ENCODE measurements around the gene TSSC4.

TSSC4 gene

DNA sequence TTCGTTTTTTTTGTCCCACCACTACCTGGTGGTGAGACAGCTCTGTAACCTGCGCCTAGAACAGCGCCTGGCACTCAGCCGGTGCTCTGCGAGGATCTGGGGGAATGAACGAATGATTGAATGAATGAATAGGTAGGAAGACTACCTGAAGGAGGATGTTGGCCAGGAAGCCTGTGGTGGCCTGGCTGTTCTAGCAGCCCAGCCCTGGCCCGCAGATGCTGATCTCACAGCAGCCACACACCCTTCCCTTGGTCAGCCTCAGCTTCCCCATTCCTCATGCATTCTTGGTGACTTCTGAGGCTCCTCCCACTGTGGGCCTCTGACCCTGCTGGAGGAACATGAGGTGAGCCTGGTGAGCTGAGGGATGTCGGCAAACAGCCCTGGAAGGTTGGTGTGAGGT lies 40.1 kb downstream of the TSSC4 start:
- ChIA-PET POLR2A (no interaction called here), CTCF (no interaction called here)
- DNase-seq (ENCODE audit: extremely low spot score) = no peak
- TF ChIP-seq HDGF (IDR thresholded peaks at IDR 0.05; ENCODE audit: borderline replicate concordance) = no peak
- TF ChIP-seq FOXK2 (IDR thresholded peaks at IDR 0.05) = no peak
- TF ChIP-seq CTBP1 (IDR thresholded peaks at IDR 0.05; ENCODE audit: borderline replicate concordance) = no peak
- TF ChIP-seq ELF4 (IDR thresholded peaks at IDR 0.05) = no peak
- TF ChIP-seq, protein P1, sequence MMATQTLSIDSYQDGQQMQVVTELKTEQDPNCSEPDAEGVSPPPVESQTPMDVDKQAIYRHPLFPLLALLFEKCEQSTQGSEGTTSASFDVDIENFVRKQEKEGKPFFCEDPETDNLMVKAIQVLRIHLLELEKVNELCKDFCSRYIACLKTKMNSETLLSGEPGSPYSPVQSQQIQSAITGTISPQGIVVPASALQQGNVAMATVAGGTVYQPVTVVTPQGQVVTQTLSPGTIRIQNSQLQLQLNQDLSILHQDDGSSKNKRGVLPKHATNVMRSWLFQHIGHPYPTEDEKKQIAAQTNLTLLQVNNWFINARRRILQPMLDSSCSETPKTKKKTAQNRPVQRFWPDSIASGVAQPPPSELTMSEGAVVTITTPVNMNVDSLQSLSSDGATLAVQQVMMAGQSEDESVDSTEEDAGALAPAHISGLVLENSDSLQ (IDR thresholded peaks at IDR 0.05) = no peak
- TF ChIP-seq BHLHE40 (IDR thresholded peaks at IDR 0.05; ENCODE audit: borderline replicate concordance) = no peak
- TF ChIP-seq L3MBTL2 (conservative IDR thresholded peaks at IDR 0.05) = no peak
- TF ChIP-seq SUZ12 (IDR thresholded peaks at IDR 0.05) = no peak
- no peak for TF ChIP-seq TARDBP (IDR thresholded peaks at IDR 0.05)
- TF ChIP-seq FOXA1 (IDR thresholded peaks at IDR 0.05) = no peak
- no peak for TF ChIP-seq NFRKB (IDR thresholded peaks at IDR 0.05)
- TF ChIP-seq LEF1 (IDR thresholded peaks at IDR 0.05; ENCODE audit: borderline replicate concordance) = no peak
- TF ChIP-seq FOXM1 (IDR thresholded peaks at IDR 0.05; ENCODE audit: borderline replicate concordance) = no peak
- no peak for TF ChIP-seq ARNT (IDR thresholded peaks at IDR 0.05)
- no peak for TF ChIP-seq ZNF384 (IDR thresholded peaks at IDR 0.05)

DNA sequence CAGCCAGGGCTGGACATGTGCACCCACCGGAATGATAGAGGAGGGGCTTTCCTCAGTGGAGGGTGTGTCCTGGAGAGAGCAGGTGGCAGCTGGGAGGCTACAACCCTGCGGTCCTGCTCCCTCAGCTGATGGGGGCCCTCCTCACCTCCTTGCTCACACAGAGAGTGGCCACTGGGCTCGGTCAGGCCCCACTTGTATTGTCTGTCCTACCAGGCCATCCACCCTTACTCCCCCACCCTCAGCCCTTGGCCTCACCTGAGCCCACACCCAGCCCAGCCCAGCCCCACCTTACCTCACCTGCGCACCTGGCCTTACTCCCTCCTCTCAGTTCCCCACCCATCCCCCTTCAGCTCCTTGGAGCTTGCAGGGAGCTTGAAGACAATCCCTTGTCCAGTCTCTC lies 40.6 kb downstream of the TSSC4 start:
- TF ChIP-seq ARNT (IDR thresholded peaks at IDR 0.05) (no peak), HDGF (IDR thresholded peaks at IDR 0.05; ENCODE audit: borderline replicate concordance) (no peak), ZNF384 (IDR thresholded peaks at IDR 0.05) (no peak), CTBP1 (IDR thresholded peaks at IDR 0.05; ENCODE audit: borderline replicate concordance) (no peak), TARDBP (IDR thresholded peaks at IDR 0.05) (no peak), ELF4 (IDR thresholded peaks at IDR 0.05) (no peak), FOXA1 (IDR thresholded peaks at IDR 0.05) (no peak), FOXK2 (IDR thresholded peaks at IDR 0.05) (no peak), NFRKB (IDR thresholded peaks at IDR 0.05) (no peak), SUZ12 (IDR thresholded peaks at IDR 0.05) (no peak), BHLHE40 (IDR thresholded peaks at IDR 0.05; ENCODE audit: borderline replicate concordance) (no peak), L3MBTL2 (conservative IDR thresholded peaks at IDR 0.05) (no peak), FOXM1 (IDR thresholded peaks at IDR 0.05; ENCODE audit: borderline replicate concordance) (no peak), SP1 (IDR thresholded peaks at IDR 0.05) (no peak), LEF1 (IDR thresholded peaks at IDR 0.05; ENCODE audit: borderline replicate concordance) (no peak)
- TF ChIP-seq, protein P1 (IDR thresholded peaks at IDR 0.05) = no peak
- CTCF ChIA-PET = interaction anchor here (0.6 kb wide), 1 partner anchor 400 kb away, joined by 4 read pairs; no protein-coding TSS in a partner anchor

DNA sequence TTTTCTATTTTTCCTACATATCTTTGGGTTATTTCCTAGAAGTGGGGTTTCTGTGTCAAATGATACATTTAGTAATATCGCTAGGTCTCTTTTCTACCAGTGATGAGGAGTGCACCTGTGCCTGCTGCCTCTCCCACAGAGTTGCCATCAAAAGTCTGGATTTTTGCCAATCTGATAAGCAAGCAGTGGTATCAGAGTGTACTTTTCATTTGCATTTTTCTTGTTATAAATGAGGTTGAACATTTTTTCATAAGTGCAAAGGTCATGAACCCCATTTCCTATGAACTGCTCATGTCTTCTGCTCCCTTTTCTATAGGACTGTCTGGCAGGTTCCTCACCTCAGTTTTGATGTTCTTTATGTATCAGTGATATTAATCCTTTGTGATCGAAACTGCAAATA lies 42.0 kb downstream of the TSSC4 start:
- DNase-seq (ENCODE audit: extremely low spot score) = no peak
- TF ChIP-seq FOXM1 (IDR thresholded peaks at IDR 0.05; ENCODE audit: borderline replicate concordance) = no peak
- no peak for TF ChIP-seq ARNT (IDR thresholded peaks at IDR 0.05)
- no peak for TF ChIP-seq FOXA1 (IDR thresholded peaks at IDR 0.05)
- TF ChIP-seq, protein P1 (IDR thresholded peaks at IDR 0.05) = no peak
- TF ChIP-seq ELF4 (IDR thresholded peaks at IDR 0.05) = no peak
- TF ChIP-seq NFRKB (IDR thresholded peaks at IDR 0.05) = no peak
- TF ChIP-seq HDGF (IDR thresholded peaks at IDR 0.05; ENCODE audit: borderline replicate concordance) = no peak
- TF ChIP-seq SP1 (IDR thresholded peaks at IDR 0.05) = no peak
- no peak for TF ChIP-seq SUZ12 (IDR thresholded peaks at IDR 0.05)
- TF ChIP-seq LEF1 (IDR thresholded peaks at IDR 0.05; ENCODE audit: borderline replicate concordance) = no peak
- no peak for TF ChIP-seq CTBP1 (IDR thresholded peaks at IDR 0.05; ENCODE audit: borderline replicate concordance)
- TF ChIP-seq ZNF384 (IDR thresholded peaks at IDR 0.05) = no peak
- TF ChIP-seq TARDBP (IDR thresholded peaks at IDR 0.05) = no peak
- TF ChIP-seq FOXK2 (IDR thresholded peaks at IDR 0.05) = no peak
- ChIA-PET POLR2A (no interaction called here), CTCF (no interaction called here)

More for the DNA sequence above, 40.6 kb downstream of the TSSC4 start:
- POLR2A ChIA-PET = no interaction called here
- no peak for DNase-seq (ENCODE audit: extremely low spot score)

DNA sequence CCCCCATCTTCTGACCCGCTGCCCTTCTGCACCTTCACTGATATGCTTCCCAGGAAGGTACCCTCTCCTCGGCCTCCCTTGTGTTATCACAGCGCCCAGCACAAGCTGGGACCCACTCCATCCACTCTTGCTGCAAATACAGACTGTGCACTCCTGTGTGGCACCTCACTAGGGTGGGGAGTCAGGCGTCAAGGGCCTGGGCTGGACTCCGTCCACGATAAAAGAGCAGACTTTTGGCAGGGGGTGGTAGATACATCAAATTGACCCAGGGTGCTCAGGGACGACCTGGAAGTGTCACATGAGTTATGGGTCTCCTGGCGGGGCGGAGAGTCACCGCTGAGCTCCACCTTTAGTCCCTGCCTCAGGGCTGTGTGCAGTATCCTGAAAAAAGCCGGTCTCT lies 42.9 kb downstream of the TSSC4 start:
- POLR2A ChIA-PET = no interaction called here
- TF ChIP-seq TARDBP (IDR thresholded peaks at IDR 0.05) = no peak
- no peak for TF ChIP-seq ZNF384 (IDR thresholded peaks at IDR 0.05)
- no peak for TF ChIP-seq BHLHE40 (IDR thresholded peaks at IDR 0.05; ENCODE audit: borderline replicate concordance)
- TF ChIP-seq NFRKB (IDR thresholded peaks at IDR 0.05) = no peak
- no peak for TF ChIP-seq FOXM1 (IDR thresholded peaks at IDR 0.05; ENCODE audit: borderline replicate concordance)
- no peak for TF ChIP-seq FOXK2 (IDR thresholded peaks at IDR 0.05)
- TF ChIP-seq L3MBTL2 (conservative IDR thresholded peaks at IDR 0.05) = no peak
- no peak for TF ChIP-seq LEF1 (IDR thresholded peaks at IDR 0.05; ENCODE audit: borderline replicate concordance)
- TF ChIP-seq SP1 (IDR thresholded peaks at IDR 0.05) = no peak
- TF ChIP-seq, protein P1 (IDR thresholded peaks at IDR 0.05) = no peak
- no peak for TF ChIP-seq ELF4 (IDR thresholded peaks at IDR 0.05)
- no peak for TF ChIP-seq HDGF (IDR thresholded peaks at IDR 0.05; ENCODE audit: borderline replicate concordance)
- no peak for TF ChIP-seq CTBP1 (IDR thresholded peaks at IDR 0.05; ENCODE audit: borderline replicate concordance)
- no peak for TF ChIP-seq ARNT (IDR thresholded peaks at IDR 0.05)
- no peak for TF ChIP-seq FOXA1 (IDR thresholded peaks at IDR 0.05)
- no peak for DNase-seq (ENCODE audit: extremely low spot score)
- CTCF ChIA-PET = no interaction called here

DNA sequence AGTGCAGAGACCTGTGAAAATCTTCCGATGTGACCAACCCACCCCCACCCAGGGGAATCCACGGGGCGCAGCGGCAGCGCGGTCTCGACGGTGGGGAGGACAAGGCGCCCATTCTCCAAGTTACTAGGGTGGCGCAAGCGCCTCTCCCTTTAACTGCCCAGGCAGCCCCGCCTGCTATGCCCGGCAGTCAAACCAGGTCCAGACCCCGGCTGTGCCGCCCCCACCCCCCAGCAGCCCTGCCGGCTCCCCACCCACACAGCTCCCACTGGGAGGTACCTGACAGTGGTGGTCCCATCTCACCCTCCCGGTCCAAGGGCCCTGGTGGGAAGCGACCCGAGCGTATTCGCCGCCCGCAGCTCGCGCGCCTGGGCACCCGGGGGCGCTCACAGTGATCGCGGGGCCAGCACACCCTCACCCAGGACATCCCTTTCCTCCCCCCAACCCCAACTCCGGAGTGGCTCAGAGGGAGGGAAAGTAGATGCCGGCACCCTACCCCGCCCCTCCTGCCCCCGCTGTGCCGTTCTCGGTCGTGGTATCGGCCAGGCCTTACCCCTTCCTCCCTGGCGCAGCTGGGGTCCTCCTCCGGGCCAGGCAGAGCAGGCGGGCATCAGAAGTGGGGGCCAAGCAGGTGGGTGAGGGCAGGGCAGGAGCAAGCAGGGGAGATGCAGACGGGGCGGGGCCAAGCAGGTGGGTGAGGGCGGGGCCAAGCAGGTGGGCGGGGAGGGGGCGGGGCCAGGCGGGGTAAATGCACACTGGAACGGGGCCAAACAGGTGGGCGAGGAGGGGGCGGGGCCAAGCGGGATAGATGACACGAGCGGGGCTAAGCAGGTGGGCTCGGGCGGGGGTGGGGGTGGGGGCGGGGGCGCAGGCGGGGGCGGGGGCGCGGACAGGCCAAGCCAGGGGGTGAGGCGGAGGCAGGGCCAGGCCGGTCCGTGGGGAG lies 43.6 kb downstream of the TSSC4 start, which contains the start of gene TRPM5:
TRPM5 (minus strand) TSS at position 634 of the 940 bp plus-strand sequence. CDS start 21,478 bp downstream, outside the sequence.
- TF ChIP-seq HDGF (IDR thresholded peaks at IDR 0.05; ENCODE audit: borderline replicate concordance) (no peak), ARNT (IDR thresholded peaks at IDR 0.05) (no peak), SUZ12 (IDR thresholded peaks at IDR 0.05) (no peak)
- CTCF ChIA-PET = no interaction called here
- DNase-seq (ENCODE audit: extremely low spot score) = peak; percentile 22
- POLR2A ChIA-PET = no interaction called here

Data from HEK293T (cell line).